Measurements from ENCODE around the gene THBD.

The THBD gene

GRCh38 chr20:23062632-23063031 is 13.2 kb upstream of the THBD start:
- no peak for TF ChIP-seq CTCF (IDR thresholded peaks at IDR 0.05; ENCODE audit: low read depth, low read length, missing control alignments)
- no peak for DNase-seq (ENCODE audit: low read depth)
- H3K4me3 ChIP-seq (ENCODE audit: low read depth, low read length) = no peak overlapping the region

GRCh38 chr20:23061734-23062561 is 12.5 kb upstream of the THBD start:
- TF ChIP-seq CTCF (IDR thresholded peaks at IDR 0.05; ENCODE audit: low read depth, low read length, missing control alignments) = peak; percentile 6
- DNase-seq (ENCODE audit: low read depth) = no peak
- no peak overlapping the region for H3K4me3 ChIP-seq (ENCODE audit: low read depth, low read length)

- H3K4me3 ChIP-seq (ENCODE audit: low read depth, low read length) = no peak overlapping the region
- no peak for DNase-seq (ENCODE audit: low read depth)
- TF ChIP-seq CTCF (IDR thresholded peaks at IDR 0.05; ENCODE audit: low read depth, low read length, missing control alignments) = no peak
These were observed 11.8 kb upstream of the THBD start for GRCh38 chr20:23061262-23061661.

- TF ChIP-seq CTCF (IDR thresholded peaks at IDR 0.05; ENCODE audit: low read depth, low read length, missing control alignments) = no peak
- no peak overlapping the region for H3K4me3 ChIP-seq (ENCODE audit: low read depth, low read length)
- no peak for DNase-seq (ENCODE audit: low read depth)
These were observed 11.2 kb upstream of the THBD start for GRCh38 chr20:23060629-23061028.

- no peak for DNase-seq (ENCODE audit: low read depth)
- no peak for TF ChIP-seq CTCF (IDR thresholded peaks at IDR 0.05; ENCODE audit: low read depth, low read length, missing control alignments)
- no peak overlapping the region for H3K4me3 ChIP-seq (ENCODE audit: low read depth, low read length)
These were observed 10.4 kb upstream of the THBD start for GRCh38 chr20:23059846-23060245.

- no peak for TF ChIP-seq CTCF (IDR thresholded peaks at IDR 0.05; ENCODE audit: low read depth, low read length, missing control alignments)
- no peak overlapping the region for H3K4me3 ChIP-seq (ENCODE audit: low read depth, low read length)
- DNase-seq (ENCODE audit: low read depth) = no peak
These were observed 9.5 kb upstream of the THBD start for GRCh38 chr20:23059001-23059400.

- no peak overlapping the region for H3K4me3 ChIP-seq (ENCODE audit: low read depth, low read length)
- TF ChIP-seq CTCF (IDR thresholded peaks at IDR 0.05; ENCODE audit: low read depth, low read length, missing control alignments) = no peak
- no peak for DNase-seq (ENCODE audit: low read depth)
These were observed 8.8 kb upstream of the THBD start for GRCh38 chr20:23058240-23058639.
